HG03097 (cell line): ENCODE data around the gene P2RX2.

Experiments used
- ATAC-seq: cut with Tn5 transposase; IDR thresholded peaks from one replicate; pipeline ENCODE4 v1.9.1; 2021; ENCODE audit not compliant: unreplicated experiment, low FRiP score

P2RX2 gene

DNA sequence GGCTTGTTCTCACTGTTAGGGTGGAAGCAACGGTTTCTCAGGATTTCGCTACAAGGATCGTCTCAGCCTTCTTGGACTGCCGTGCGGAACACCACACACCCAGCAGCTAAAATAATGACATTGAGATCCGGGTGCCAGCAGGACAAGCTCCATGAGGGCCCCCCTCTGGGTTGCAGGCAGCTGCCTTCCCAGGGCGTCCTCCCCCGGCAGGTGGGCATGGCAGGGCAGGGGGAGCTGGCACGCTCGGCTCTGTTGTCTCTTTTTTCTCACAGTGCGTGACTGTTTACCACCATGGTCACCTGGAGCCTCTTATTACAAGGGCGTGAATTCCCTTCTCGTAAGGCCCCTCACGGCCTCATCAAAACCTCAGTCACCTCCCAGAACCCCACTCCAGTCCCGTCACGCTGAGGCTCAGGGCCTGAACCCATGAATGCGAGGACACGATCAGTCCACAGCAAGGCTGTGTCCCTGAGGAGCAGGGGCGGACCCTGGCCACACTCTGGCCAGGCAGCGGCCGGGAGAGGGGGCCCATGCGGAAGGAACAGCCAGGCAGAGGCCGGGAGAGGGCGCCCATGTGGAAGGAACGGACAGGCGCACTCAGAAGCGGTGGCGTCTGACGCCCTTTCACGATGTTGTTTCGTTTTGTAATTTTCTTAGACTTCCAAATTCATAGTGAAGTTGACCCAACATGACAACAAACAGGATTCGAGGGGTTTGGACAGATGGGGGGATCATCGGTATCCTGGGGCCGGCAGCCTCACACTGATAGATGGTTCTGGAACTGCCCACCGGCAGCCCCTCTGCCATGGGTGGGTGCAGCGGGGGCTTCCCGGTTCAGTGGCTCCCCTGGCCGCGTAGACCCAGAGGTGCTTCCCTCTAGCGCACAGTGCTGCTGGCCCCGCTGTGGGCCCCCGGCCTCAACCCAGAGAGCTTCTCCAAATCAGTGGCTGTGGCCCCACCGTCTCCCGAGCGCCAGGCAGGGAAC, 18.2 kb upstream of the P2RX2 start:
- no peak for ATAC-seq

DNA sequence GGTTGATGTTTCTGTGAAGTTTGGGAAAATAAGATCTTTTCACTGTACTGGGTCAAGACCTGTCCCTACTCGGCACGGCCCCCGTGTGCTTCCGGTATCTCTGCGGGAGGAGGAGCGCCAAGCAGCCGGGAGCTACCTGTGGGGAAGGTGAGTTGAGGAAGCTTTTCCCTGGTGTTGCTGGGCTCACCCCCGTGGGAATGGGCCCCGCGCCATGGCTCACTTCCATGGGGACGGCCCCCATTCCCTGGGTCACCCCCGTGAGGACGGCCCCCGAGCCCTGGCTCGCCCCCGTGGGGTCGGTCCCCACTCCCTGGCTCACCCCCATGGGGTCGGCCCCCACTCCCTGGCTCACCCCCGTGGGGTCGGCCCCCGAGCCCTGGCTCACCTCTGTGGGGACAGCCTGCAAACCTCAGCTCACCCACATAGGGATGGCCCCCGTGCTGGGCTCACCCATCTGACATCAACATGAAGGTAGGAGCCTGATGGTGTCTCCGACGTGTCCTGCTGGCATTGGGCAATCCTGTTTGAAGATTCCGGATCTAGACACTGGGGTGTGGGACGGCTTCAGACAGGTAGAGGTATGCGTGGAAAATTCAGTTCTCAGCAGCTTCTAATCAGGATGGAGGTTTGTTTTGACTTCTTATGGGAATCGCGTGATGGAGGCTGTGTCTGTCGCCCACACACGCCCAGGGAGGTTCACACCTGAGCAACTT, 17.2 kb upstream of the P2RX2 start:
- ATAC-seq = no peak

DNA sequence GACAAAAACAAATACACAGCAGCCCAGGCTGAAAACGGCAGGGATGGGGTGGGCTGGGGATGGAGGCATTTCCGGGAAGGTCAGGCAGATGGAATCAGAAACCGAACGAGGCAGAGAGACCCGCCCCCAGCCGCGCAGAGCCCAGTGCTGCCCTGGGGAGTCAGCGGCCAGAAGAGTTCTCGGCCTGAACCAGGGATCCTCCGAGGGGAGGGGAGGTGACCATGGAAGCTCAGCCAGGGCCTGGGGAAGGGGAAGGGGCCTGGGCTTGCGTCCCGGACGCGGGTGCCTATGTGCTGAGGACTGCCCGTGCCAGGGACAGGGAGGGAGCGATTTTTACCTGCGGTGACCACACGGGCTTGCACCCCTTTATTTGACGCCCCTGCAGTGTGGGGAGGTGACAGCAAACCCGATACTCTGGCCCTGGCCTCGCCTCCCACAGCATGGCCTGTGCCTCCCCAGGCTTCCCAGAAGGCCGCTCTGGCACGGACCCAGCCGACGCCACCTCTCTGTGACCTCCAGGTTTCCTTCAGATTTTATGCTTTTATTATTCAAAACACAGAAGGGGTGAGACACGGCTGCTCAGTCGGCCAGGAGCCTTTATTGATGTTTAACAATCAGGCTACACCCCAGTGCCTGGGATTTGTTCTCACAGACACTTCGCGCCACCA, 15.9 kb upstream of the P2RX2 start:
- ATAC-seq = no peak

DNA sequence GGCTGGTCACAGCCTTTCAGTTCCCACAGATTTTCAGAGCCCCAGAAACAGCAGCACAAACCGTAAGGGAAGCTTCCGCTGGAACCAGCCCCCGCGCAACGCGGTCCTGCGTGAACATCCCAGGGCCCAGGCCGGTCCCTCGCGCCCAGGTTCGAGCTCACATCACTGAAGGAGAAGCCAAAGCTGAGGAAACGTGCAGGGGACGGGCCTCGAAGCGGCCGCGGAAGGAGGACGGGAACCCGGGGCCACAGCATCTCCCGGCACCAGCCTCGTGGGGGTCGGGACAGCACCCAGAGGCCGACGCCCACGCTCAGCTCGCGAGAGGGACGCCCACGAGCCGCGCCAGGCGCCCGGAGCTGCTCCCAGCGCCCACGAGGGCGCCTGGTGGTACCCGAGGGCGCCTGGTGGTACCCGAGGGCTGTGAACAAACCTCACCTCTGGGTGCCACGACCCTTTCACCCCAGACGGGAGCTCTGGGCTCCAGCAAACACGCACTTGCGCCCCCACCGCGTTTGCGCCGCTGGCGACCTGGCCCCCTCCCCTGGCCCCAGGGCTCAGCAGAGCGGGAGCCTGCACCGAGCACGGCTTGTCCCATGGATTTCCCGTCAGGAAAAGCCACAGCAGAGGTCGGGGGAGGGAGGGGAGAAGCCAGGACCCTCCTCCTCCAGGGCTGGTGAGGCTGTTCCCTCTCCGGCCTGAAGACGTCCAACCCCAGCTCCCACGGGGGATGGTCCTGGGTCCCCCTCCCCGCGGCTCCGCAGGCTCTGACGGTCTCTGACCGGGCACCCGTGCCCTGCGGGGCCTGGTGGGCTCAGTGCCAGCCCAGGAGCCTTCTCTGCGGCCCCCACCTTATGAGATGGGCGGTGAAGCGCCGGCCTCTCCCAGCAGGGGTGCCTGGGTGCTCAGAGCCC, 15.1 kb upstream of the P2RX2 start:
- no peak for ATAC-seq

DNA sequence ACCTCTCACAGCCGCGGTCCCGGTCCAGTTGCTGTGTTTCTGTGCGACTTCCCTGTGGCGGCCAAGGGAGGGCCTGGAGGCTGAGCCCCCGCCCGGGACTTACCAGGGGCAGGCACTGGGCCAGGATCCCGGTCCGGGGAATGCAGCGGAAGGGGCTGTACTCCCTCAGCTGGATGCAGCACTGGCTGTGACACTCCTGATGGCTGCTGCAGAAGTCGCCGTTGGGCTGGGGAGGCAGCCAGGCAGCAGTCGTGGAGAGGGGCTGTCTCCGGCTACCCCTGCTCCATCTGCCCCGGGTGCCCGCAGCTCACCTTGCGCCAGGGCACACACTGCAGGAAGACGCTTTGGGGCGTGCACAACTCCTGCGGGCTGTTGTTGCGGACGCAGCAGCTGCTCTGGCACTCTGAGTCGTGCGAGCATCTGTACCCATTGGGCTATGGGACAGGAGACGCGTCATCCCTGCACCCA, 14.4 kb upstream of the P2RX2 start:
- no peak for ATAC-seq

DNA sequence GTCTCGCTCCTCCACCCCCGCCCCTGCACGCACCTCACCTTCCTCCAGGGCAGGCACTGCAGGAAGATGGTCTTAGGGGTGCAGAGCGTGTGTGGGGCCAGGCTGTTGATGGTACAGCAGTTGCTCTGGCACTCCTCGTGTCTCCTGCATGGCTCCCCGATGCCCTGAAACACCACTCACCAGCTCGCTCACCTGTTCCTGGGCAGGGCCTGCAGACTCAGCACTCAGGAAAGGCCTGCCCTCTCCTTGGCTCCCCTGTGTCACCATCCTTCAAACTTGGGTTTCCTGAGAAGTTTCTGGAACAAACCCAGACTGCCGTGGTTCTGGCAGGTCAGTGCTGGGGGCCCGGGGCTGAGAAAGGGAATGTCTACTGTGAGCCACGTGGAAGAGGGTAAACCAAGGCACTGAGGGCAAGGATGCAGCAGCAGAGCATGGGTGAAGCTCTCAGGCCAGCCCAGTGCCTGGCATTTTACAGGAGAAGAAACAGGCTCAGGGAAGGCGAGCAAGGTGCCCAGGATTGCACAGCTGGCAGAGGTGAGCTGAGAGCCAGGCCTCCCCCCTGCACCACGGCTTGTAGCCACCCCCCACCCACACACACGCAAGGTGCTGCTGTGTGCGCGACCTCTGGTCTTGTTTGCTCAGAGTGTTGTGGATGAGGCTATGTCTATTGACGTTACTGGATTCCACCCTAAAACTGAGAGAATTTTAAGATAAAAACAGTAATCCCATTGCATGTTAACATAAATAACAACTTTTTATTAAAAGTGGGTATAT, 13.7 kb upstream of the P2RX2 start:
- ATAC-seq = no peak

DNA sequence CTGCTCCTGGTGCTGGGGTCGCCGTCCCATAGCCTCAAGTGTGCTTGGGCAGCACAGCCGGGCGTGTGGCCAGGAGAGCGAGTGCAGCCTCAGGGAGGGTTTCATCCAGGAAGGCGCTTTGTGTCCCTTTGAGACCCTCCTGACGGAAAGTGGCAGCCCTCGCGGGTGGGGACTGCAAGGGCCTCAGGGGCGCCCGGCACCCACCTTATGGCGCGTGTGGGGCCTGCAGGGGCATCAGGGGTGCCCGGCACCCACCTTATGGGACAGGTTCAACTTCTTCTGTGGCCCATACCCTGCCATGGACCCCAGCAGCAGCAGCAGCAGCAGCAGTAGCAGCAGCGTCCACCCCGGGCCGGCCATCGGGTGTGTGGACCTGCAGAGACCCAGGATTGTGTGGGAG, 12.7 kb upstream of the P2RX2 start:
- ATAC-seq = no peak

DNA sequence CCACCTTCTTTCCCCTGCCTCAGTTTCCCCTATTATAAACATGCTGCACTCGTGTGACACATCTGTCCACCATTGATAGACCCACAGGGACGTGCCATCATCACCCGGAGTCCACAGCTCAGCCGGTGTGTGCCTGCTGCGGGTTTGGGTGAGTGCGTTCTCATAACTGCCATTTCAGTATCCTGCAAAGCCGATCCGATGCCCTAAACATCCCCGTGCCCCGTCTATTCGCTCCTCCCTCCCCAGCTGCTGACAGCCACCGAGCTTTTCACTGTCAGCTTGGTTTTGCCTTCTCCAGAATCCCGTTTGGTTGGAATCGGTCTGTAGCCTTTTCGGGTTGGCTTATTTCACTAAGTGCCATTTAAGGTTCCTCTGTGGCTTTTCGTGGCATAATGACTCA, 12.1 kb upstream of the P2RX2 start:
- no peak for ATAC-seq

DNA sequence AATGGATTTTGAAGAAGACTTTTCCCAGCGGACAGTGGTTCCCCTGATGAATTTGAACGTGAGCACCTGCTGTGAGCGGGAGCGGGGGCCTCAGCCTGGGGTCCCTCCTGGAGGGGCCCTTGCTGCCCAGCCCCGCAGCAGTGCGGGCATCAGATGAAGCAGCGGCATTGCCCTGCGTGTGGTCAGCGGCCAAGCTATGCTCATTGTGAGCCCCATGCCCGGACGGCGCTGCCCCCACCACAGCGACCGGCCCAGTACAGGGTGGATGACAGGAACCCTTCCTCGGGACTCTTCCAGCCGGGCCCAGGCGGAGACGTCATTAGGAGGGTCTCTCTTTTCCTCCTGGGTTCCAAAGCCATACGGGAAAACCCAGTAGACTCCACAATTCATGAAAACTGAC, 11.6 kb upstream of the P2RX2 start:
- no peak for ATAC-seq

DNA sequence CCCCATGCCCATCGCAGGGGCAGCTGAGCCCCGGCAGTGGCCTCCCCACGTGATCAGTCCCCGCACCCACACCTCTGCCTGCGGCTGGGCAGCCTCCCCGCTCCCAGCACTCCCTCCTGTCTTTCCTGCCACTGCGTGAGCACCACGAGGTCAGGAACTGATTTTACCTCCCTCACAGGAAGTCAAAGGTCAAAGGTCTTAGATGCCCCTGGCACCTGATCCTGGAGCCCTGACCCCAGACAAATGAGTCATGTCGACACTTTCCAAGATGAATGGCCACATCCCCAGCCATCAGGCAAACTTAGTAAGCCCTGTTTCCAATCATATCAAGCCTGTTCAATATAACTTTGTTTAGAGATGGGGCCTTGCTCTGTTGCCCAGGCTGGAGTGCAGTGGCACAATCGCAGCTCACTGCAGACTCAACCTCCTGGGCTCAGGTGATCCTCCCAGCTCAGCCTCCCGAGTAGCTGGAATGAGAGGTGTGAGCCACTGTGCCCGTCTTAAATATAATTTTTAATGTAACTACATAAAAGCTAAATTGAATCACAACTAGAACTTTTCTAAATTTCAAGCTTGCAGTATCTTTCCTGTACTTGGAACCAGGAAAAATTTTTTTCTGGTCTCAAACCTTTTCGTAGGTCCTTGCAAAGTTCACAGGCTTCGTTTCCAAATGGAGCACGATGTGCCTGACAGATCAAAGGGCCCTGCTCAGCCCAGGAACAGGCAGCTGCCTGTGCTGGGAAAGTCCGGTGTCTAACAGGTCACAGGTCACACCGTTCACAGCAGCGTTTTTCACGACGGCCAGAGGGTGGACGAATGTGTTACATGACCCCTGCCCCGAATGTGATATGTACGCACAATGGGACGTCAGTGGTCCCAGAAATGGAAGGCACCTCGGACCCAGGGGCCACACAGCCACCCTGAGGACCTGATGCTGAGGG, 10.1 kb upstream of the P2RX2 start:
- no peak for ATAC-seq

DNA sequence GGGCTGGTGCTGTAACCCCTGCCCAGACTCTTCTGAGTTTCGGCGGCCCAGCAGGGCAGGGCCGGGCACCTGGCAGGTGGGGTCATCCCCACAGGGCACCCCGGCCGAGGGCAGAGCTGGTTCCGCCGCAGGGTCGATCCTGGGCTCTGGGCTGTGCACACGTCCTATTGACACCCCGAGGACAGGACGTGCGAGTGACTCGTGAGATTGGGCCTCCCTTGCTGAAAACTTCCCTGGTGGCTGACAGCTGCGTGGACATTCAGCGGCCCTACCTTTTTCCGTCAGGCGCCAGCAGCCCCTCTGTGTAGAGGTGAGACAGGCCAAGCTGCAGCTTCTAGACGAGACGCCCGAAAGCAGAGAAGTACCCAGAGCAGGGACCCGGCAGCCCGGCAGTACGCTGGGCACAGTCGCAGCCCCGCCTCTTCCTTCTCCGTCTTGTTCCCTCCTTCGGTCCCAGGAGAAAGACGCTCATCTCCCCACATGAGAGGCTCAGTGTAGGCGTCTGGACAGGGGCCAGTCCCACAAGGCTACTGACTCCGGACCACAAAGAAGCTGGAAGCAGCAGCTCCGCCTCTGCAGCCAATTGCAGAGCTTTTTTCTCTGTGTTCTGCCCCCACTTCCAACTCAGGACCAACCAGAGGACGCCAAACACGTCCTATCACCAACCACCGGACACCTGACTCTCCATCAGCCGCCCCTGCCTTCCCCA, 8.4 kb upstream of the P2RX2 start, which contains the start of gene LRCOL1:
TSS of gene LRCOL1 (minus strand) at position 532 of the 709 bp plus-strand sequence. CDS start 4,331 bp downstream, outside the sequence.
- ATAC-seq = no peak

DNA sequence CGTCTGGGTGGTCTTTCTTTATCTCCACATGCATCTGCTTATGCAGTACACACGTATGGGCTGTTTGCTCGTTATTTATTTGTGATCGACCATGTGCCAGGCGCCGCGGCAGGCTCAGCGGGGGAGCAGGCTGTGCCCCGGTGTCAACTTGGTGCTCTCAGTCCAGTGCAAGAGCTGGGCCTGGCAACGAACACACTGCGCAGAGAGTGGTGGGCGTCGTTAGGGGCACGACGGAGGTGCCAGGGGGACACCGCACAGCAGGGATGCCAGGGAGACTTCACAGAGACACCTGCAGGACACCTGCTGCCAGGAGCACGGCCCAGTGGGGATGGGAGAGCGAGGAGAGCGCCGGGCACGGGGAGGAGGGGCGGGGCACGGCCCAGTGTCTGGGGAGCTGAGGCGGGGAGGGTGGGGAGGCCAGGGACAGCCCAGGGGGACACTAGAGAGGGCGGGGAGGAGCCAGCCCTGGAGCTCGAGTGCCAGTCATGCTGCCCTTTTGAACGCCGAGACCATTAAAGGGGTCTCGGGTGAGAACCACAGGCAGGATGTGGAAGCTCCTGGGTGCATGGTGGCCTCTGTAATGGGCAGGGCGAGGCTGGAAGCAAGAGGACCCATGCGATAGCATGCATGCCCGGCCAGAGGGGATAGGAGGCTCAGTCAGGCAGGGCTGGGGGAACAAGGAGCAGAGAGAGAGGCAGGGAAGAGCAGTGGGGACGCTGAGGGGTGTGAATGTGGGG, 7.5 kb upstream of the P2RX2 start:
- ATAC-seq = no peak

DNA sequence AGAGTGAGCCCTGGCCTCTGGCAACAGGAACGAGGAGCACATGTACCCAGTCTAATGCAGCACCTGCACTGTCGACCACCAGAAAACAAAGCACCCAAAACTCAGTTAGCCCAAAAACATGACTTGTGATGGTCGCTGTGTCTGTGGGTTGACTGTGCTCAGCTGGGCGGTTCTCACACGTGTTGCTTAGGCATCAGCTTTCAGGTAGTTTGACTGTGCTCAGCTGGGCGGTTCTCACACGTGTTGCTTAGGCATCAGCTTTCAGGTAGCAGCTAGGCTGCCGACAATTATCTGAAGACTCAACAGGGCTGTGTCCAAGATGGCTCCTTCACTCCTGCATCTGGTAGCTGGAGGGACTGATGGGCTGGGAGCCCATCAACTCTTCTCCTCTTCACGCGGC, 7.0 kb upstream of the P2RX2 start:
- ATAC-seq = no peak

DNA sequence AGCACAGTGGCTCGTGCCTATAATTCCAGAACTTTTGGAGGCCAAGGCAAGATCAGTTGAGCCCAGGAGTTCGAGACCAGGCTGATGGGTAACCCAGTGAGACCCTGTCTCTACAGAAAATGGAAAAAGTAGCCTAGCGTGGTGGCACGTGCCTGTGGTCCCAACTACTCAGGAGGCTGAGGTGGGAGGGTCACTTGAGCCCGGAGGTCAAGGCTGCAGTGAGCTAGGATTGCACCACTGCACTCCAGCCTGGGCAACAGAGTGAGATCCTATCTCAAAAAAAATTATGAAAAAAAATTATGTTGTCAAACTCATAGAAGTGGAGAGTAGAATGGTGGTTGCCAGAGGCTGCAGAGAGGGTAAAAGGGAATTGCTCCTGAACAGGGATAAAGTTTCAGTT, 4.5 kb upstream of the P2RX2 start:
- no peak for ATAC-seq

DNA sequence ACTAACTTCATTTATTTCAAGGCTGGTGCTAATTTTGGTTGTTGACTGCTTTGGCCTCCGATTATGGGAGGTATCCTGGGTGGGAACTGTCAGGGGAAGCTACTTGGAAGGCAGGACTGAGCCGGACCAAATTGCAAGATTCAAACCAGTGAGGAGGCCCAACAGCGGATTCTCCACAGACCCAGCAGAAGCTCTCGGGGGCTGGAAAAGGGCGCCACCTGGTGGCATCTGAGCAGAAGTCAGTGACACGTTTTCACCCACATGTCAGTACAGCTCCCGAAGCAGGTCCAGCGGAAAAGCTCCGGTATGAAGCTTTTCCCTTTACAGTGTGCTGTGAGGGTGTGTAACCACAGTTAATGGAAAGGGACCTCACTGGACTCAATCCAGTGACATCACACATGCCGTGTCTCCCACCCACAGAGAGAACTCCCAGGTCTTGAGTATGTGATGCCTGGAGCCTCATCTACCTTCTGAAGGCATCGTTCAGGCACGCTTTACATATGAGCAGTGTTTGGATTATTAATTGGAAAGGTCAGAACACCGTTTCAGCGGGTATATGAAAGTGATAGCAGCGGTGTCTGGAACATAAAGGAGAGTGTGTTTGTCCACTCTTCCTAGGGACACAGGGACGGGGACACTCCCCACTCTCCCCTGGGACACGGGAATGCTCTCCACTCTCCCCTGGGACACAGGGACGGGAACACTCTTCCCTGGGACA, 3.6 kb upstream of the P2RX2 start:
- ATAC-seq = peak; percentile 59

DNA sequence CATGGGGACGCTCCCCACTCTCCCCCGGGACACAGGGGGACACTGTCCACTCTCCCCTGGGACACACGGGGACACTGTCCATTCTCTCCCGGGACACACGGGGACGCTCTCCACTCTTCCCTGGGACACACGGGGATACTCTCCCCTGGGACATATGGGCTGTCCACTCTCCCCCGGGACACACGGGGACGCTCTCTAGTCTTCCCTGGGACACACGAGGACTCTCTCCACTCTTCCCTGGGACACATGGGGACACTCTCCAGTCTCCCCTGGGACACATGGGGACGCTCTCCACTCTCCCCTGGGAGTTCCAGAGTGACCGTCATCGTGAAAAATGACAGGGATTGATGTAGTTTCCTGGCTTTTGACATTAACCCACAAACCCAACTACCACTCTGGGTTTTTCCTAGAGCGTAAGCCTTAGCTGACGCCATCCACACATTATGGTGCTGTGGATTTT, 3.0 kb upstream of the P2RX2 start:
- ATAC-seq = no peak
